HPDE6-E6E7 (cell line): ENCODE measurements around the gene RPUSD1.
A peak's percentile ranks its signal among the peaks of the same experiment; 100 is the strongest.

Experiments used
- DNase-seq: peaks from one replicate; pipeline ENCODE4 v3.0.0; 2011; ENCODE audit warnings: missing footprints; ENCODE audit errors: extremely low spot score

Gene RPUSD1

GRCh38 chr16:799111-799947 is 11.1 kb upstream of the RPUSD1 start:
- no peak for DNase-seq

GRCh38 chr16:798666-799065 is 10.5 kb upstream of the RPUSD1 start:
- DNase-seq: no peak

DNA sequence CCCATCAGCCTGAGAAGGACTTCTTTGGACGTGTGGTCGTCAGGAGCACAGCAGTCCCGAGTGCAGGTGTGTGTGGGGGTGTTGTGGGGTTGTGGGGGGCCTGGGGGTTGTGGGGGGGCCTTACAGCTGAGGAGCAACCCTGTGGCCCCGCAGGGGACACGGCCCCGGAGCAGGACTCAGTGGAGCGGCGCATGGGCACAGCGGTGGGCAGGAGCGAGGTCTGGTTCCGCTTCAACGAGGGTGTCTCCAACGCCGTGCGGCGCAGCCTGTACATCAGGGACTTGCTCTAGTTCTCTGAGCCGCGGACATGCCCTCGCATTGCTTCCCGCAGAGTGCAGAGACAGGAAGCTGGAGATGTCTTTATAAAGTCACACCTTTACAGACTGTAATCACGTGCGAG is 9.5 kb upstream of the RPUSD1 start:
- no peak for DNase-seq

GRCh38 chr16:797120-797420 is 8.9 kb upstream of the RPUSD1 start:
- no peak for DNase-seq

- no peak for DNase-seq
Measured at GRCh38 chr16:796296-797119, 8.3 kb upstream of the RPUSD1 start.

DNA sequence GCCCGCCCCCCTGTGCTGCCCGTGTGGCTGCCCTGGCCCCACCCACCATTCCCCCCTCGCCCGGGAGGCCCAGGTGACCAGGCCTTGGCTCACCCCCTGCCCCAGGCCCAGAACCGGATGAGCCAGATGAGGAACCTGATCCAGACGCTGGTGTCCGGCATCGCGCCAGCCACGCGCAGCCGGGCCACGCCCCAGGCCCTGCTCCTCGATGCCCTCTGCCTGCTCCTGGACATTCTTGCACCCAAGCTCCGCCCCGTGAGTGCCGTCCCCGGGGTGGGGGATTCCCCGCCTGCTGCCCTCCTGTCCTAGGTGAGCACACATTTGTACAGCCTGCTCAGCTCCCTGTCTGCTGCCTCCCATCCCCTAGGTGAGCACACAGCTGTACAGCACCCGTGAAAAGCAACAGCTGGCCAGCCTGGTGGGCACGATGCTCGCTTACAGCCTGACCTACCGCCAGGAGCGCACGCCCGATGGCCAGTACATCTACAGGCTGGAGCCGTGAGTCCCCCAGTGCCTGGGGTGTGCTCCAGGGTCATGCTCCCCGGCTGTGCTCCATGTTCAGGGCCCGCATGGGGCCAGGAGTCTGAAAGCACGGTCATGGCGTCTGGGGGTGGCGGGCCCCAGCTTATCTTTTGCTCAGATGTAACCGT is 7.5 kb upstream of the RPUSD1 start:
- peak; percentile 59 for DNase-seq

- DNase-seq: no peak
Measured at GRCh38 chr16:794853-795466, 6.8 kb upstream of the RPUSD1 start.

DNA sequence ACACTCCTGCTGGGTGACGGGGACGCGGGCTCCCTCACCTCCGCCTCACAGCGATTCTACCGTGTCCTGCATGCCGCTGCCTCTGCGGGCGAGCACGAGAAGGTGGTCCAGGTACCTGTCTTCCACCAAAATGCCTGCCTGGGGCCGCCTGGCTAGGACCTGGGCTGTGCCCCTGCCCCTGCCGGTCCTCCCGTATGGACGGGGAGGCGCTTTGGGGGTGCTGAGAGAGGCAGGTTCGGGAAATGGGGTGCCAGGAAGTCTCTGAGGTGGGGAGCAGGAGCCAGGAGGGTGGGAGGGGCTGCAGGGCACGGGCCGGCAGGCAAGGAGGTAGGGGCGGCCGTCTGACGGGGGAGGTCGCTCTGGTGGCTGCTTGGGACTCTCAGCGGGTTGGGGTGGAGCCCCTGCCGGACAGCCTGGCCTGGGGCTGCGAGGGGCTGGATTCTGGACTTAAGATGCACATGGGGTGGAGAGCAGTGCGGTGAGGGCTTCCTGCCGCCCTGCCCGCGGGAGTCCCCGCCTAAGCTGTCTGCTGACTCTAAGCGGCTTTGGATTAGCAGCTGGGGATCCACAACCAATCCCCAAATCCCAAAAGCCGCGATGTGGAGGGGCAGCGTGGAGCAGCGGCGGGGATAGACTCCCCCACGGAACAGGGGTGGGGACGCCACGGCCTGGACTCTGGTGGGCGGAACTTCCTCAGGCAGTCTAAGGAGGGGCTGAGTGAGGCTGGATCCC is 6.1 kb upstream of the RPUSD1 start:
- DNase-seq: no peak

DNA sequence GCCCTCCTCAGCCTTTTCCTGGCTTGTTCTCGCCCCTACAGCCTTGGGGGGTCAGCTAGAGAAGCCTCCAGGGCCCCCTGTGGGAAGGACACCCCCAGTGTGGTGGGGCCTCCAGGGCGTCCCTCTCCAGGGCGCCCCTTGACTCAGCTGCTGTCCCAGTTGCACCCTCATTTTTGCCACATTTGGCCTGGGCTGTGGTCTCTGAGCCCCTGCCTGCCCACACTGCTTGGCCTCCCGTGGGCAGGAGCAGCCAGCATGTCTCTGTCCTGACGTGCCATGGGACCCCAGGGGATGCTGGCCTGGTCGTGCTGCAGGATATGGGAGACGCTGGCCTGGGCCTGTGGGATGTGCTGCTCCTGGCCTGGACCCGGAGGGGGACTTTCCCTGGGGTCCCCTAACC is 5.2 kb upstream of the RPUSD1 start:
- no peak for DNase-seq

DNA sequence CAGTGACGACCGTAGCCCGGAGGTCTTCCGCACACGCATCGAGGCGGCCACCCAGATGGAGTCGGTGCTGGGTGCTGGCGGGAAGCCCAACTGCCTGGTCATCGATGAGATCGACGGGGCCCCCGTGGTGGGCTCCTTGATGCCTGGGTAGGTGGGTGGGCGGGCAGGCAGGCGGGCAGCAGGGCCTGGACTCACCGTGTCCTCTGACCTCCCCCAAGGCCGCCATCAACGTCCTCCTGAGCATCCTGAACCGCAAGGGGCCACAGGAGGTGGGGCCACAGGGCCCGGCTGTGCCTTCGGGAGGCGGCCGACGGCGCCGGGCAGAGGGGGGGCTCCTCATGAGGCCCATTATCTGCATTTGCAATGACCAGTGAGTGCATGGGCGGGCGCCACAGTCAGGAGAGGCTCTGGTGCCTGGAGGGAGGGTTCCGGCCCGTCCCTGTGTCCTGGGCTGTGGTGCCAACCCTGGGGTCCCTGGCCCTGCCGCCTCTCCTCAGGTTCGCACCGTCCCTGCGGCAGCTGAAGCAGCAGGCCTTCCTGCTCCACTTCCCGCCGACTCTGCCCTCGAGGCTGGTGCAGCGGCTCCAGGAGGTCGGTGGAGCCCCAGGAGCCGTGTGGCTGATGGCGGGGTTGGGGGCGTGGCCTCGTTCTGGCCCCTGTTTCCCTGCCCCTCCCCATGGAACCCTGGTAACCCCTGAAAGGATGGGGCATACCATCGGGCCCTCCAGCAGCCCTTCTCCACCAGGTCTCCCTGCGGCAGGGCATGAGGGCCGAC is 4.2 kb upstream of the RPUSD1 start:
- no peak for DNase-seq

DNA sequence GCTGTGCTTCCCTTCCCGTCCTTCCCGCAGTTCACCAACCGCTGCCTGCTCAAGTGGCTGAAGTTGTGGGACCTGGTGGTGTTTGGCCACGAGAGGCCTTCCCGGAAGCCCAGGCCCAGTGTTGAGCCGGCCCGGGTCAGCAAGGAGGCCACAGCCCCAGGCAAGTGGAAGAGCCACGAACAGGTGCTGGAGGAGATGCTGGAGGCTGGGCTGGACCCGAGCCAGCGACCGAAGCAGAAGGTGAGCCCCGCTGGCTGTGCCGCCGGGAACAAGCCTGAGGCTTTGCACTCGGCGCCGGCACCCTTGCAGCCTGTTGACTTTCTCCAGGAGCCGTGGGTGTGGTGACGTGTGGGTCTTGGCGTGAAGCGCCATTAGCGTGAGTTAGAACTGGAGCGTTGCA is 3.0 kb upstream of the RPUSD1 start:
- DNase-seq: no peak

DNA sequence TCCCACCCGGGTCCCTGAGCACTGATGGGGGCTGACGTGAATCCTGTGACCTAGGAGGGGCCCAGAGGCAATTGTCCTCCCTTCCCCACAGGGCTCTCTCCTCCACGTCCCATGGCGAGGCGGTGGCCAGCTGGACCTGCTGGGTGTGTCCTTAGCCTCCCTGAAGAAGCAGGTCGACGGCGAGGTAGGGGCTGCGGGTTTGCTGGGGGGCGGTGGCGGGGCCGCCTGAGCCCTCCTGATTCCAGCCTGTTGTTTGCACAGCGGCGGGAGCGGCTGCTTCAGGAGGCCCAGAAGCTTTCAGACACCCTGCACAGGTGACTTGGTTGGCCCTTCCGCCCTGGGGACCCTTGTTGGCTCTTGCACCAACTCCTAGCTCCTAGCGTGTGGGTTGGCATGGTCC is 1.9 kb upstream of the RPUSD1 start:
- no peak for DNase-seq

DNA sequence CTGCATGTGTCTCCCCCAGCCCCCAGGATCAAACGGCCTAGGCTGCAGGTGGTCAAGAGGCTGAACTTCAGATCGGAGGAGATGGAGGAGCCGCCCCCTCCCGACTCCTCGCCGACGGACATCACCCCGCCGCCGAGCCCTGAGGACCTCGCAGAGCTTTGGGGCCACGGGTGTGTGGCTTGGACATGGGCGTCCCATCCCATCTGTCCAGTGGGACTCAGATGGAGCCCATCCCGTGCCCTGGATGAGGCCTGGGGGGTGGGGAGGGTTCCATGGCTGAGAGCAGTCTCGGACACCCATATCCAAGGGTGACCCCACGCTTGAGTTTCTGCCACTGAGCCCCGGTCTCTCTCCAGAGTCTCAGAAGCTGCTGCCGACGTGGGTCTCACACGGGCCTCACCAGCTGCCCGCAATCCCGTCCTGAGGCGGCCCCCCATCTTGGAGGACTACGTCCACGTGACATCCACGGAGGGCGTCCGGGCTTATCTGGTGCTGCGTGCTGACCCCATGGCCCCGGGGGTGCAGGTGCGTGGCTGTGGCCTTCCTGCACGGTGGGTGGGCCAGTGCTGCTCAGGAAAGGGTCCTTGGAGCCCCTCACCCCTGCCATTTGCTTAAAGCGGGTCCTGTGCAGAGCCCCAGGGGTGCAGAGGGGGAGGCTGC is 1.1 kb upstream of the RPUSD1 start:
- no peak for DNase-seq

- peak; percentile 92 for DNase-seq
Measured at GRCh38 chr16:788399-789126, 382 bp upstream of the RPUSD1 start, which contains the start of gene CHTF18. Gene CHTF18 (plus strand): TSS chr16:788620. CDS start chr16:788685, 65 bp downstream.

GRCh38 chr16:787321-787966 is 737 bp downstream of the RPUSD1 start:
- no peak for DNase-seq

DNA sequence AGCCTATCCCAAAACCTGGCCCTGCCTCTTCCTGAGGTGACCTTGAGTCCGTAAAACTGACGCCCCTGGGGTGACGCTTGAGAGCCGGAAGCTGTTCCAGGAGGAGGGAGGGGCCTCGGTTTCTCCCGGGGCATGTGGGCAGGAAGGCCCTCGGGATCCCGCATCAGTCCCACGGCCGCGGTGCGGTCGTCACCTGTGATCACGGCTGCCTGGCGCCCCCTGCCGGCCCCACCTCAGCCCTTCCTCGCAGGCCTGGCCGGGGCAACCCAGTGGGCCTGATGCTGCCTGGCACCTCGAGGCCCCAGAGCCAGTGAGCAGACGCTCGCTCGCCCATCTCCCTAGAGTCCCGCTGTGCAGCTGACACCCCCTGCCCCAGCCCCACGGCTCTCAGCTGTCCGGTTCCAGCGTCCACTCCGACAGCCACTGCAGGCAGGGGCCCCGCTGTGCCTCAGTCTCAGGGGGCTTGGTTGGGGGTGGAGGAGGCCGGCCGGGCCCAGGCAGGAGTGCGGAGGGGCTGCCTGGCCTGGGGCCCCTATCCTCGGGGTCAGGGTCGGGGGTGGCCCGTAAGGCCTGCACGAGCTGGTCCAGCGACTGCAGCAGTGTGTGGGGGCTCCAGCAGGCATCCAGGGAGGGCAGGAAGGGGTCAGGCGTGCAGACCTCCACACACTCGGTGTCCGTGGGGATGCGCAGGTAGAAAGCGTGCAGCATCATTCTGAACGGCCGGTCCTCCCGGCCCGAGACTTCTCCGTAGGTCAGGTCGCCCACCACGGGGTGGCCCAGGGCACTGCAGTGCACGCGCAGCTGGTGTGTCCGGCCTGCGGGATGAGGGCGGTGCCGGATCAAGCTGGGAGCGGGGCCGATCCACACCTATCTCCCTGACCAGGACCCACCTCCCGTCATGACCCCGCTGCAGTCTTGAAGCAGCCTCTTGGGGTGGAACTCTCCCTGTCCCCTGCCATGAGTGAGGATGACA is 2.3 kb downstream of the RPUSD1 start:
- no peak for DNase-seq

DNA sequence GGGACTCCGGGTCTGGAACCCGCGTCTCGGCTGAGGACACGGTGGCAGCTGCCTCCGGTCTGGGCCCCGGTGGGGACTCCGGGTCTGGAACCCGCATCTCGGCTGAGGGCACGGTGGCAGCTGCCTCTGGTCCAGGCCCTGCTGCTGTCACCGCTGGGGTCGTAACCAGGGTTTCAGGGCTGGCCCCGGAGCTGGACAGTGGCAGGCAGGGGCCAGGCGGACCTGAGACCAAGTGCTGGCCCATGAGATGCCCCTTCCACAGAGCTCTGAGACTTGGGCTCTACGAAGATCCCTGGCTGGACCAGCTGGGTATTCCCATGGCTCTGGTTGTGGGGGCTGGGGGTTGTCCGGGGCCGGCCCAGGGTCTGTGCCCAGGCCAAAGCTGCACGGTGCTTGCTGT is 3.8 kb downstream of the RPUSD1 start:
- no peak for DNase-seq
